Measurements from ENCODE around the gene PSAP.

Gene PSAP

DNA sequence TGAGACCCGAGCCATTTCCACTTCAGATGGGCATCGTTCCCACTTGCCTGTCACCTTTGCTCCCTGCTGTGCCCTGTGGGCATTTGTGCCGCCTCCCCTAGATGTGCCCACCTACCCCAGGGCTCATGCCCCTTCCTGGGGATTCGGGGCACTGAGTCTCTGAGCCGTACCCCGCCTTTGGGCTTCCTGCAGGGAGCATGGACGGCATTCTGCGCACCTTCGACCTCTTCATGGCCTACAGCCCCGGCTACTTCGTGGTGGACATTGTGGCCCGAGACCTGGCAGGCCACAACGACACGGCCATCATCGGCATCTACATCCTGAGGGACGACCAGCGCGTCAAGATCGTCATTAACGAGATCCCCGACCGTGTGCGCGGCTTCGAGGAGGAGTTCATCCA lies 41.4 kb downstream of the PSAP start:
- Histone ChIP-seq H3K4me1 (no peaks in the 10 kb centered on the region), H3K36me3 (replicated peaks) (no peaks in the 10 kb centered on the region), H3K4me3 (no peak overlapping the region), H3K9me3 (no peaks in the 10 kb centered on the region), H3K27me3 (ENCODE audit: low read depth) (no peaks in the 10 kb centered on the region)
- no peak for DNase-seq (ENCODE audit: low spot score in 2 of 2)
- in situ Hi-C loops (cut with MboI; ENCODE audit: low sequenced_read_pairs), result no loop called here

GRCh38 chr10:71807557-71808510 lies 43.2 kb downstream of the PSAP start:
- H3K36me3 ChIP-seq (replicated peaks), result no peaks in the 10 kb centered on the region
- in situ Hi-C loops (cut with MboI; ENCODE audit: low sequenced_read_pairs), result no loop called here
- no peaks in the 10 kb centered on the region for H3K27me3 ChIP-seq (ENCODE audit: low read depth)
- DNase-seq (ENCODE audit: low spot score in 2 of 2), result no peak
- H3K9me3 ChIP-seq, result no peaks in the 10 kb centered on the region
- no peak overlapping the region for H3K4me3 ChIP-seq
- no peaks in the 10 kb centered on the region for H3K4me1 ChIP-seq

- Histone ChIP-seq H3K4me1 (no peaks in the 10 kb centered on the region), H3K4me3 (no peak overlapping the region), H3K27me3 (ENCODE audit: low read depth) (no peaks in the 10 kb centered on the region), H3K9me3 (no peaks in the 10 kb centered on the region), H3K36me3 (replicated peaks) (no peaks in the 10 kb centered on the region)
- no peak for DNase-seq (ENCODE audit: low spot score in 2 of 2)
- in situ Hi-C loops (cut with MboI; ENCODE audit: low sequenced_read_pairs), result no loop called here
Observed at GRCh38 chr10:71806704-71807556, 44.1 kb downstream of the PSAP start.

DNA sequence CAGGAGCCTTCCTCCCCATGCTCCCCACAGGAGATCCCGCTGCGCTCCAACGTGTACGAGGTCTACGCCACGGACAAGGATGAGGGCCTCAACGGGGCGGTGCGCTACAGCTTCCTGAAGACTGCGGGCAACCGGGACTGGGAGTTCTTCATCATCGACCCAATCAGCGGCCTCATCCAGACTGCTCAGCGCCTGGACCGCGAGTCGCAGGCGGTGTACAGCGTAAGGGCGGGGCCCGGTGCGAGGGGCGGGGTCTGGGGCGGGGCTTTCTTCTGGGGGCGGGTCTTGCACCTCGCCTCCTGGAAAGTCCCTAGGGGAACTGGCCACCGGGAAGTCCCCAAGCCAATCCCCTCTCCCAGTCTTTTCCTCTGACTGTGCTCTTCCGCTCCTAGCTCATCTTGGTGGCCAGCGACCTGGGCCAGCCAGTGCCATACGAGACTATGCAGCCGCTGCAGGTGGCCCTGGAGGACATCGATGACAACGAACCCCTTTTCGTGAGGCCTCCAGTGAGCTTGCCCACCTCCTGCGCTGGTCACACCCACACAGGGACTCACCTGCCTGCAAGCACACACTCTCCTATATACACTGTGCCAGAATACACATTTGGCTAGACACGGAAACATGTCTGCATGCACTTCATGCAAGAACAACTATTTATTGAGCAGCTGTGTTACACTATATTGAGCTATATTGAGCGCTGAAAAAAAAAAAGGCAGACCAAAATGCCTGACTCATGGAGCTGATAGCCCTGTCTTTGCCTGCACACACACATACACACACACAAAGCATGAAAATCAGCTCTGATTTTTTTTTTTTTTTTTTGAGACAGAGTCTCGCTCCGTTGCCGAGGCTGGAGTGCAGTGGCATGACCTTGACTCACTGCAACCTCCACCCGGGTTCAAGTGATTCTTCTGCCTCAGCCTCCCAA lies 45.0 kb downstream of the PSAP start:
- in situ Hi-C loops (cut with MboI; ENCODE audit: low sequenced_read_pairs), result no loop called here
- no peaks in the 10 kb centered on the region for H3K9me3 ChIP-seq
- no peak overlapping the region for H3K4me3 ChIP-seq
- no peaks in the 10 kb centered on the region for H3K27me3 ChIP-seq (ENCODE audit: low read depth)
- no peaks in the 10 kb centered on the region for H3K36me3 ChIP-seq (replicated peaks)
- DNase-seq (ENCODE audit: low spot score in 2 of 2), result no peak
- H3K4me1 ChIP-seq, result no peaks in the 10 kb centered on the region

GRCh38 chr10:71804077-71804476 lies 47.0 kb downstream of the PSAP start:
- Histone ChIP-seq H3K36me3 (replicated peaks) (no peaks in the 10 kb centered on the region), H3K9me3 (no peaks in the 10 kb centered on the region), H3K27me3 (ENCODE audit: low read depth) (no peaks in the 10 kb centered on the region), H3K4me3 (no peak overlapping the region), H3K4me1 (no peaks in the 10 kb centered on the region)
- no peak for DNase-seq (ENCODE audit: low spot score in 2 of 2)
- in situ Hi-C loops (cut with MboI; ENCODE audit: low sequenced_read_pairs), result no loop called here

DNA sequence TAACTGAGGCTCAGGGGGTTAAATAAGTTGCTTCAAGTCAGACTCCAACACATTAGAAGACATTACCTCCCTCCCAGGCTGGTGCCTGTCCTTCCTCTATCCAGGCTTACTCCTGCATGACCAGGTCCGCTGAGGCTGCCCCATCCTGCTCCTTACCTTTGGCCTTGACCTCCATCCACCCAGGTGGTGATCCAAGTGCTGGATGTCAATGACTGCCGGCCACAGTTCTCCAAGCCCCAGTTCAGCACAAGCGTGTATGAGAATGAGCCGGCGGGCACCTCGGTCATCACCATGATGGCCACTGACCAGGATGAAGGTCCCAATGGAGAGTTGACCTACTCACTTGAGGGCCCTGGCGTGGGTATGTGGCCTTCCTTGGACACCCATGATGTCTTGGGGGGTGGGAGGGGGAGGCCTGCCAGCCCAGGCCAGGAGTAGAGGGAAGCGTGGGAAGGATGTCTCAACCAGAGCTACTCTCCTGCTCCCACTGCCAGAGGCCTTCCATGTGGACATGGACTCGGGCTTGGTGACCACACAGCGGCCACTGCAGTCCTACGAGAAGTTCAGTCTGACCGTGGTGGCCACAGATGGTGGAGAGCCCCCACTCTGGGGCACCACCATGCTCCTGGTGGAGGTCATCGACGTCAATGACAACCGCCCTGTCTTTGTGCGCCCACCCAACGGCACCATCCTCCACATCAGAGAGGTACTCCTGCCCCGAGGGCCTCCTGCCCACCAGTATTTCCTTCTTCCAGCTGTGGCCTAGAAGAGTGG lies 48.1 kb downstream of the PSAP start:
- DNase-seq (ENCODE audit: low spot score in 2 of 2), result no peak
- H3K4me3 ChIP-seq, result no peak overlapping the region
- H3K4me1 ChIP-seq, result no peaks in the 10 kb centered on the region
- no peaks in the 10 kb centered on the region for H3K9me3 ChIP-seq
- no peaks in the 10 kb centered on the region for H3K36me3 ChIP-seq (replicated peaks)
- in situ Hi-C loops (cut with MboI; ENCODE audit: low sequenced_read_pairs), result no loop called here
- H3K27me3 ChIP-seq (ENCODE audit: low read depth), result no peaks in the 10 kb centered on the region

- H3K4me3 ChIP-seq, result no peak overlapping the region
- in situ Hi-C loops (cut with MboI; ENCODE audit: low sequenced_read_pairs), result no loop called here
- no peaks in the 10 kb centered on the region for H3K36me3 ChIP-seq (replicated peaks)
- H3K27me3 ChIP-seq (ENCODE audit: low read depth), result no peaks in the 10 kb centered on the region
- H3K4me1 ChIP-seq, result no peaks in the 10 kb centered on the region
- H3K9me3 ChIP-seq, result no peaks in the 10 kb centered on the region
- no peak for DNase-seq (ENCODE audit: low spot score in 2 of 2)
Observed at GRCh38 chr10:71802235-71802634, 48.8 kb downstream of the PSAP start.

GRCh38 chr10:71801361-71801760 lies 49.7 kb downstream of the PSAP start:
- H3K27me3 ChIP-seq (ENCODE audit: low read depth), result no peaks in the 10 kb centered on the region
- no peak overlapping the region for H3K4me3 ChIP-seq
- no peaks in the 10 kb centered on the region for H3K36me3 ChIP-seq (replicated peaks)
- H3K9me3 ChIP-seq, result no peaks in the 10 kb centered on the region
- H3K4me1 ChIP-seq, result no peaks in the 10 kb centered on the region
- no peak for DNase-seq (ENCODE audit: low spot score in 2 of 2)
- in situ Hi-C loops (cut with MboI; ENCODE audit: low sequenced_read_pairs), result no loop called here

GRCh38 chr10:71799608-71800453 lies 51.2 kb downstream of the PSAP start:
- Histone ChIP-seq H3K4me1 (no peaks in the 10 kb centered on the region), H3K4me3 (no peak overlapping the region), H3K9me3 (no peaks in the 10 kb centered on the region), H3K27me3 (ENCODE audit: low read depth) (no peaks in the 10 kb centered on the region), H3K36me3 (replicated peaks) (no peaks in the 10 kb centered on the region)
- no peak for DNase-seq (ENCODE audit: low spot score in 2 of 2)
- in situ Hi-C loops (cut with MboI; ENCODE audit: low sequenced_read_pairs), result no loop called here

DNA sequence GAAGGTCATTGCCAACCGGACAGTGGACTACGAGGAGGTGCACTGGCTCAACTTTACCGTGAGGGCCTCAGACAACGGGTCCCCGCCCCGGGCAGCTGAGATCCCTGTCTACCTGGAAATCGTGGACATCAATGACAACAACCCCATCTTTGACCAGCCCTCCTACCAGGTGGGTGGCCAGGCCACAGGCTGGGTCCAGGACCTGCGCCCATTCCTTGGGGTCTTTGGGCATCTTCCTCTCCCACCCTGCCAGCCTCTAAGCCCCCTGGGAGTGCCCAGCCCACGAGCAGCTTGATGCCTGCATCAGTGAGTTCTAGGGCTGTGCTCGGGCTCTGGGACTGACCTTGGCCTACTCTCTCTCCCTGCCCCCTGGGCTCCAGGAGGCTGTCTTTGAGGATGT lies 51.9 kb downstream of the PSAP start:
- Histone ChIP-seq H3K4me3 (no peak overlapping the region), H3K4me1 (no peaks in the 10 kb centered on the region), H3K27me3 (ENCODE audit: low read depth) (no peaks in the 10 kb centered on the region), H3K9me3 (no peaks in the 10 kb centered on the region), H3K36me3 (replicated peaks) (no peaks in the 10 kb centered on the region)
- DNase-seq (ENCODE audit: low spot score in 2 of 2), result no peak
- in situ Hi-C loops (cut with MboI; ENCODE audit: low sequenced_read_pairs), result no loop called here

DNA sequence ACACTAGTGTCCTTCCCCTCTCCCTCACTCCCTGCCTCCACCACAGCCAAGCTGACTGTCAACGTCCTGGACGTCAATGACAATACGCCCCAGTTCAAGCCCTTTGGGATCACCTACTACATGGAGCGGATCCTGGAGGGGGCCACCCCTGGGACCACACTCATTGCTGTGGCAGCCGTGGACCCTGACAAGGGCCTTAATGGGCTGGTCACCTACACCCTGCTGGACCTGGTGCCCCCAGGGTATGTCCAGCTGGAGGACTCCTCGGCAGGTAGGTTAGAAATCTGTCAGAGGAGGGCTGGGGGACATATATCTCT lies 52.8 kb downstream of the PSAP start:
- Histone ChIP-seq H3K4me1 (no peaks in the 10 kb centered on the region), H3K36me3 (replicated peaks) (no peaks in the 10 kb centered on the region), H3K4me3 (no peak overlapping the region), H3K9me3 (no peaks in the 10 kb centered on the region), H3K27me3 (ENCODE audit: low read depth) (no peaks in the 10 kb centered on the region)
- in situ Hi-C loops (cut with MboI; ENCODE audit: low sequenced_read_pairs), result no loop called here
- no peak for DNase-seq (ENCODE audit: low spot score in 2 of 2)

GRCh38 chr10:71797533-71798307 lies 53.3 kb downstream of the PSAP start:
- in situ Hi-C loops (cut with MboI; ENCODE audit: low sequenced_read_pairs), result no loop called here
- no peaks in the 10 kb centered on the region for H3K27me3 ChIP-seq (ENCODE audit: low read depth)
- no peaks in the 10 kb centered on the region for H3K36me3 ChIP-seq (replicated peaks)
- no peak overlapping the region for H3K4me3 ChIP-seq
- no peaks in the 10 kb centered on the region for H3K9me3 ChIP-seq
- no peak for DNase-seq (ENCODE audit: low spot score in 2 of 2)
- H3K4me1 ChIP-seq, result no peaks in the 10 kb centered on the region
